ENCODE data around the gene TIGD3.

The TIGD3 gene

GRCh38 chr11:65375012-65375411, 20.5 kb downstream of the TIGD3 start:
- no peak for DNase-seq

- DNase-seq = no peak
Observed at GRCh38 chr11:65376138-65376713, 21.7 kb downstream of the TIGD3 start.

GRCh38 chr11:65377036-65377435, 22.5 kb downstream of the TIGD3 start:
- no peak for DNase-seq

GRCh38 chr11:65377777-65378176, 23.2 kb downstream of the TIGD3 start:
- DNase-seq = no peak

- DNase-seq = no peak
Observed at GRCh38 chr11:65378208-65378927, 23.8 kb downstream of the TIGD3 start.

- DNase-seq = no peak
Observed at GRCh38 chr11:65378928-65379638, 24.5 kb downstream of the TIGD3 start.

- DNase-seq = no peak
Observed at GRCh38 chr11:65379698-65380459, 25.3 kb downstream of the TIGD3 start.

- DNase-seq = no peak
Observed at GRCh38 chr11:65380460-65381119, 26.0 kb downstream of the TIGD3 start.

GRCh38 chr11:65381716-65382032, 27.1 kb downstream of the TIGD3 start:
- DNase-seq = peak; percentile 95

- peak; percentile 99 for DNase-seq
Observed at GRCh38 chr11:65382033-65382803, 27.7 kb downstream of the TIGD3 start, which contains the start of gene SLC25A45. SLC25A45 (minus strand) TSS chr11:65382646; CDS start chr11:65381951, 695 bp downstream.

GRCh38 chr11:65382804-65383368, 28.3 kb downstream of the TIGD3 start:
- DNase-seq = no peak

- peak; percentile 44 for DNase-seq
Observed at GRCh38 chr11:65383778-65384177, 29.2 kb downstream of the TIGD3 start.

- DNase-seq = peak; percentile 71
Observed at GRCh38 chr11:65384301-65384889, 29.8 kb downstream of the TIGD3 start.

GRCh38 chr11:65386307-65387140, 32.0 kb downstream of the TIGD3 start, which contains the start of gene FRMD8:
FRMD8 (plus strand) TSS chr11:65386637; CDS start chr11:65387037, 400 bp downstream.
- DNase-seq = peak; percentile 88

GRCh38 chr11:65388731-65389130, 34.2 kb downstream of the TIGD3 start:
- DNase-seq = no peak

- DNase-seq = no peak
Observed at GRCh38 chr11:65389294-65389980, 34.9 kb downstream of the TIGD3 start.

- DNase-seq = peak; percentile 77
Observed at GRCh38 chr11:65390099-65390941, 35.8 kb downstream of the TIGD3 start.

- peak; percentile 84 for DNase-seq
Observed at GRCh38 chr11:65390996-65391395, 36.4 kb downstream of the TIGD3 start.
